HepG2 (cell line): ENCODE results near the gene CNBD2. TPM values are rescaled to one million over a fixed set of nuclear protein-coding genes. Genes with fewer than 3 reads are reported as not detected.
A peak's percentile ranks its signal among the peaks of the same experiment; 100 is the strongest.

Experiments
- ETV5 ChIP-seq: IDR thresholded peaks from 2 replicates; pipeline ENCODE4 v1.6.1; 2018; ENCODE audit warnings: missing biosample characterization, missing genetic modification reagents, inconsistent platforms, borderline replicate concordance
- HNRNPK ChIP-seq: fragments of 200-400 bp; formaldehyde crosslinking; IDR thresholded peaks from 2 replicates; pipeline ENCODE4 v1.6.1; 2018; ENCODE audit warnings: low read length, low read depth, moderate library complexity, mild to moderate bottlenecking; ENCODE audit not compliant: poor library complexity, severe bottlenecking
- IKZF4 ChIP-seq: sonication (generic); formaldehyde crosslinking; IDR thresholded peaks from 2 replicates; pipeline ENCODE4 v1.5.1; 2020; ENCODE audit warnings: borderline replicate concordance, mild to moderate bottlenecking, low read depth, missing genetic modification reagents; ENCODE audit errors: not compliant biosample characterization
- KLF16 ChIP-seq, 2 experiments: sonication (generic) in 1 of 2; formaldehyde crosslinking in 1 of 2; IDR thresholded peaks; 2 replicates each; pipeline versions ENCODE4 v1.6.1 to v1.8.0; 2016 to 2023; ENCODE audit warnings: missing genetic modification reagents in 2 of 2, missing compliant biosample characterization in 1 of 2
- MYNN ChIP-seq: sonication (generic); formaldehyde crosslinking; IDR thresholded peaks from 2 replicates; pipeline ENCODE4 v1.4.0; 2020; ENCODE audit warnings: mild to moderate bottlenecking, low read depth, missing genetic modification reagents
- TBX2 ChIP-seq: sonication (generic); formaldehyde crosslinking; IDR thresholded peaks from 2 replicates; pipeline ENCODE4 v1.5.0; 2020; ENCODE audit warnings: missing genetic modification reagents, mild to moderate bottlenecking, borderline replicate concordance
- TRIM24 ChIP-seq: sonication (generic); formaldehyde crosslinking; IDR thresholded peaks from 2 replicates; pipeline ENCODE4 v1.8.0; 2022; ENCODE audit warnings: mild to moderate bottlenecking, missing genetic modification reagents
- ZKSCAN1 ChIP-seq: fragments of 150-350 bp; IDR thresholded peaks from 2 replicates; pipeline ENCODE4 v1.6.1; 2014; ENCODE audit warnings: low read length
- ZMYM4 ChIP-seq: sonication (generic); formaldehyde crosslinking; IDR thresholded peaks from 2 replicates; pipeline ENCODE4 v1.8.1; 2023; ENCODE audit warnings: mild to moderate bottlenecking, missing genetic modification reagents
- ZNF235 ChIP-seq: sonication (generic); formaldehyde crosslinking; IDR thresholded peaks from 2 replicates; pipeline ENCODE4 v1.8.1; 2023; ENCODE audit warnings: mild to moderate bottlenecking, missing genetic modification reagents, borderline replicate concordance
- ZNF264 ChIP-seq: sonication (generic); formaldehyde crosslinking; IDR thresholded peaks from 2 replicates; pipeline ENCODE4 v1.4.0; 2020; ENCODE audit warnings: missing genetic modification reagents
- ZNF335 ChIP-seq: sonication (generic); formaldehyde crosslinking; IDR thresholded peaks from 2 replicates; pipeline ENCODE4 v1.4.0; 2020; ENCODE audit warnings: missing genetic modification reagents
- ZNF496 ChIP-seq: sonication (generic); formaldehyde crosslinking; IDR thresholded peaks from 2 replicates; pipeline ENCODE4 v1.8.1; 2023; ENCODE audit warnings: mild to moderate bottlenecking, moderate library complexity, missing genetic modification reagents; ENCODE audit not compliant: insufficient replicate concordance
- ZNF724P ChIP-seq: sonication (generic); formaldehyde crosslinking; IDR thresholded peaks from 2 replicates; pipeline ENCODE4 v1.8.0; 2022; ENCODE audit warnings: missing genetic modification reagents, borderline replicate concordance
- ZNF879 ChIP-seq: sonication (generic); formaldehyde crosslinking; IDR thresholded peaks from 2 replicates; pipeline ENCODE4 v1.8.1; 2023; ENCODE audit warnings: missing genetic modification reagents
- polyA plus RNA-seq, 8 experiments: library from polyadenylated mRNA; depleted of rRNA in 3 of 8; stranded (reverse) in 7 of 8; unstranded in 1 of 8; fragments of >200 nt; fragmentation: Illumina TruSeq in 4 of 8; extraction: Trizol in 4 of 8; gene quantifications; 2 replicates each; pipeline versions ENCODE4 v1.2.1 to v1.2.3, GENCODE V29; 2011 to 2016; ENCODE audit warnings: low read depth in 4 of 8, missing spikeins in 1 of 8, mixed read lengths in 1 of 8; ENCODE audit not compliant: insufficient read depth in 1 of 8
- total RNA-seq, 5 experiments: library from RNA; depleted of rRNA; stranded (reverse); fragments of >200 nt; fragmentation: Illumina TruSeq; extraction: Trizol; gene quantifications; 2 replicates each; pipeline ENCODE4 v1.2.3, GENCODE V29; 2016; ENCODE audit warnings: low read depth in 1 of 5
- TF ChIP-seq, protein P1 (sequence below): sonication (generic); formaldehyde crosslinking; IDR thresholded peaks from 2 replicates; pipeline ENCODE4 v1.5.0; 2020; ENCODE audit warnings: mild to moderate bottlenecking, missing genetic modification reagents
- TF ChIP-seq, protein P2 (sequence below): IDR thresholded peaks from 2 replicates; pipeline ENCODE4 v1.6.1; 2016
- TF ChIP-seq, protein P3 (sequence below): IDR thresholded peaks from 2 replicates; pipeline ENCODE4 v1.6.1; 2016; ENCODE audit warnings: low read depth
- TF ChIP-seq, protein P4 (sequence below): IDR thresholded peaks from 2 replicates; pipeline ENCODE4 v1.6.1; 2016; ENCODE audit warnings: mild to moderate bottlenecking, missing biosample characterization, missing genetic modification reagents
- TF ChIP-seq, protein P5 (sequence below): sonication (generic); formaldehyde crosslinking; IDR thresholded peaks from 2 replicates; pipeline ENCODE4 v1.5.0; 2020; ENCODE audit warnings: mild to moderate bottlenecking, missing genetic modification reagents, borderline replicate concordance
- TF ChIP-seq, protein P6 (sequence below): sonication (generic); formaldehyde crosslinking; IDR thresholded peaks from 2 replicates; pipeline ENCODE4 v1.5.0; 2020; ENCODE audit warnings: missing genetic modification reagents

The CNBD2 gene
- total and polyA plus RNA-seq, 2 of the 13 experiments (the other 11 are each of a cell fraction or from before 2014, with no cell fraction given) = 12.4 to 22.8 TPM

DNA sequence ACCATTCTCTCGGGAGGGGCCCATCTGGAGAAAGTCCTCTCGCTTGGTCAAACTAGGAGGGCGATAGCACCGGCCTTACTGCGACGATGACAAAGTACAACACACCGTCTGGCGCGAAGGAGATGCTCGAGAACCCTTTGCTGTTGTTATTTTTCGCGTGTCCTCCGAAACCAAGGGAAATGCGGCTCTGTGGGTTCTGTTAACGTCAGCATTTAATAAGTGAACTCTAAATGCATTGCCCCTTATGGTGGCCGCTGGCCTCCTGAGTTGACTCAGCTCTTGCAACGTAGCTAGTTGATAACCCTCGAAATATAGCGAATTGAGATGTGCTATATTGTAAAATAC lies 13.5 kb upstream of the CNBD2 start (continued):
- TF ChIP-seq, protein P1, sequence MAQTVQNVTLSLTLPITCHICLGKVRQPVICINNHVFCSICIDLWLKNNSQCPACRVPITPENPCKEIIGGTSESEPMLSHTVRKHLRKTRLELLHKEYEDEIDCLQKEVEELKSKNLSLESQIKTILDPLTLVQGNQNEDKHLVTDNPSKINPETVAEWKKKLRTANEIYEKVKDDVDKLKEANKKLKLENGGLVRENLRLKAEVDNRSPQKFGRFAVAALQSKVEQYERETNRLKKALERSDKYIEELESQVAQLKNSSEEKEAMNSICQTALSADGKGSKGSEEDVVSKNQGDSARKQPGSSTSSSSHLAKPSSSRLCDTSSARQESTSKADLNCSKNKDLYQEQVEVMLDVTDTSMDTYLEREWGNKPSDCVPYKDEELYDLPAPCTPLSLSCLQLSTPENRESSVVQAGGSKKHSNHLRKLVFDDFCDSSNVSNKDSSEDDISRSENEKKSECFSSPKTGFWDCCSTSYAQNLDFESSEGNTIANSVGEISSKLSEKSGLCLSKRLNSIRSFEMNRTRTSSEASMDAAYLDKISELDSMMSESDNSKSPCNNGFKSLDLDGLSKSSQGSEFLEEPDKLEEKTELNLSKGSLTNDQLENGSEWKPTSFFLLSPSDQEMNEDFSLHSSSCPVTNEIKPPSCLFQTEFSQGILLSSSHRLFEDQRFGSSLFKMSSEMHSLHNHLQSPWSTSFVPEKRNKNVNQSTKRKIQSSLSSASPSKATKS (CRISPR knock-in tag) = peak; percentile 96
- TF ChIP-seq ZNF879 (no peak; the same call in 1 of the 2 replicates), ZKSCAN1 (no peak), ZNF496 (CRISPR knock-in tag) (no peak), MYNN (CRISPR knock-in tag) (no peak), KLF16 (CRISPR knock-in tag; IDR thresholded peaks at IDR 0.05) (0 out of 4 replicates have a peak, but pooled peaks of 1 of the 2 experiments have one; percentile 3), ZMYM4 (no peak), TBX2 (CRISPR knock-in tag) (no peak), ZNF724P (no peak), ETV5 (no peak), TRIM24 (CRISPR knock-in tag) (no peak), ZNF235 (CRISPR knock-in tag) (peak; percentile 3; the same call in 1 of the 2 replicates), ZNF335 (CRISPR knock-in tag) (no peak), ZNF264 (CRISPR knock-in tag) (no peak), IKZF4 (CRISPR knock-in tag) (no peak), HNRNPK (no peak)
- TF ChIP-seq, protein P2, sequence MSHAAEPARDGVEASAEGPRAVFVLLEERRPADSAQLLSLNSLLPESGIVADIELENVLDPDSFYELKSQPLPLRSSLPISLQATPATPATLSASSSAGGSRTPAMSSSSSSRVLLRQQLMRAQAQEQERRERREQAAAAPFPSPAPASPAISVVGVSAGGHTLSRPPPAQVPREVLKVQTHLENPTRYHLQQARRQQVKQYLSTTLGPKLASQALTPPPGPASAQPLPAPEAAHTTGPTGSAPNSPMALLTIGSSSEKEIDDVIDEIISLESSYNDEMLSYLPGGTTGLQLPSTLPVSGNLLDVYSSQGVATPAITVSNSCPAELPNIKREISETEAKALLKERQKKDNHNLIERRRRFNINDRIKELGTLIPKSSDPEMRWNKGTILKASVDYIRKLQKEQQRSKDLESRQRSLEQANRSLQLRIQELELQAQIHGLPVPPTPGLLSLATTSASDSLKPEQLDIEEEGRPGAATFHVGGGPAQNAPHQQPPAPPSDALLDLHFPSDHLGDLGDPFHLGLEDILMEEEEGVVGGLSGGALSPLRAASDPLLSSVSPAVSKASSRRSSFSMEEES (CRISPR knock-in tag) = no peak
- TF ChIP-seq, protein P3, sequence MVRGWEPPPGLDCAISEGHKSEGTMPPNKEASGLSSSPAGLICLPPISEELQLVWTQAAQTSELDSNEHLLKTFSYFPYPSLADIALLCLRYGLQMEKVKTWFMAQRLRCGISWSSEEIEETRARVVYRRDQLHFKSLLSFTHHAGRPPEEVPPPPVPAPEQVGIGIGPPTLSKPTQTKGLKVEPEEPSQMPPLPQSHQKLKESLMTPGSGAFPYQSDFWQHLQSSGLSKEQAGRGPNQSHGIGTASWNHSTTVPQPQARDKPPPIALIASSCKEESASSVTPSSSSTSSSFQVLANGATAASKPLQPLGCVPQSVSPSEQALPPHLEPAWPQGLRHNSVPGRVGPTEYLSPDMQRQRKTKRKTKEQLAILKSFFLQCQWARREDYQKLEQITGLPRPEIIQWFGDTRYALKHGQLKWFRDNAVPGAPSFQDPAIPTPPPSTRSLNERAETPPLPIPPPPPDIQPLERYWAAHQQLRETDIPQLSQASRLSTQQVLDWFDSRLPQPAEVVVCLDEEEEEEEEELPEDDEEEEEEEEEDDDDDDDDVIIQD (CRISPR knock-in tag) = no peak
- TF ChIP-seq, protein P4, sequence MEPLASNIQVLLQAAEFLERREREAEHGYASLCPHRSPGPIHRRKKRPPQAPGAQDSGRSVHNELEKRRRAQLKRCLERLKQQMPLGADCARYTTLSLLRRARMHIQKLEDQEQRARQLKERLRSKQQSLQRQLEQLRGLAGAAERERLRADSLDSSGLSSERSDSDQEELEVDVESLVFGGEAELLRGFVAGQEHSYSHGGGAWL (CRISPR knock-in tag) = no peak
- TF ChIP-seq, protein P5, sequence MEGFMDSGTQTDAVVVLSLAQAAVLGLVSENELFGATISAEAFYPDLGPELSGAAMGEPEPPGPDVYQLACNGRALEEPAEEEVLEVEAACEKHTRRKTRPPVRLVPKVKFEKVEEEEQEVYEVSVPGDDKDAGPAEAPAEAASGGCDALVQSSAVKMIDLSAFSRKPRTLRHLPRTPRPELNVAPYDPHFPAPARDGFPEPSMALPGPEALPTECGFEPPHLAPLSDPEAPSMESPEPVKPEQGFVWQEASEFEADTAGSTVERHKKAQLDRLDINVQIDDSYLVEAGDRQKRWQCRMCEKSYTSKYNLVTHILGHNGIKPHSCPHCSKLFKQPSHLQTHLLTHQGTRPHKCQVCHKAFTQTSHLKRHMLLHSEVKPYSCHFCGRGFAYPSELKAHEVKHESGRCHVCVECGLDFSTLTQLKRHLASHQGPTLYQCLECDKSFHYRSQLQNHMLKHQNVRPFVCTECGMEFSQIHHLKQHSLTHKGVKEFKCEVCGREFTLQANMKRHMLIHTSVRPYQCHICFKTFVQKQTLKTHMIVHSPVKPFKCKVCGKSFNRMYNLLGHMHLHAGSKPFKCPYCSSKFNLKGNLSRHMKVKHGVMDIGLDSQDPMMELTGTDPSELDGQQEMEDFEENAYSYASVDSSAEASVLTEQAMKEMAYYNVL (CRISPR knock-in tag) = no peak
- TF ChIP-seq, protein P6, sequence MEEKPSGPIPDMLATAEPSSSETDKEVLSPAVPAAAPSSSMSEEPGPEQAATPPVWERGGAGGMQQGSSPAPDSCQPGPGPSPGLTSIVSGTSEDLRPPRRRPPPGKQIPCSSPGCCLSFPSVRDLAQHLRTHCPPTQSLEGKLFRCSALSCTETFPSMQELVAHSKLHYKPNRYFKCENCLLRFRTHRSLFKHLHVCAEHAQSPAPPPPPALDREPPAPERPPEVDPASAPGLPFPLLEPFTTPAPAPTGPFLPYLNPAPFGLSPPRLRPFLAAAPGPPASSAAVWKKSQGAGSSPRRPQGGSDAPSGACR = no peak
